Hematopoietic multipotent progenitor cell (in vitro differentiated cells): ENCODE data around the gene HSF5. TPM values are rescaled to one million over a fixed set of nuclear protein-coding genes. Genes with fewer than 3 reads are reported as not detected.
"Not testable (repeated sequence)": the region's sequence is repeated elsewhere in the genome, so short reads cannot be mapped to it uniquely, and the experiment has no call there.

Experiments
- DNase-seq, 3 donors: peaks; one replicate each; pipeline ENCODE4 v3.0.0-alpha.2; 2011 to 2015; ENCODE audit warnings: low read depth in 2 of 3, low spot score in 2 of 3
- total RNA-seq: library from RNA; depleted of rRNA; stranded (reverse); fragments of >200 nt; gene quantifications from one replicate; pipeline ENCODE4 v1.2.3, GENCODE V29; 2012

Gene HSF5
- total RNA-seq, 1 donor = 2.4 TPM

DNA sequence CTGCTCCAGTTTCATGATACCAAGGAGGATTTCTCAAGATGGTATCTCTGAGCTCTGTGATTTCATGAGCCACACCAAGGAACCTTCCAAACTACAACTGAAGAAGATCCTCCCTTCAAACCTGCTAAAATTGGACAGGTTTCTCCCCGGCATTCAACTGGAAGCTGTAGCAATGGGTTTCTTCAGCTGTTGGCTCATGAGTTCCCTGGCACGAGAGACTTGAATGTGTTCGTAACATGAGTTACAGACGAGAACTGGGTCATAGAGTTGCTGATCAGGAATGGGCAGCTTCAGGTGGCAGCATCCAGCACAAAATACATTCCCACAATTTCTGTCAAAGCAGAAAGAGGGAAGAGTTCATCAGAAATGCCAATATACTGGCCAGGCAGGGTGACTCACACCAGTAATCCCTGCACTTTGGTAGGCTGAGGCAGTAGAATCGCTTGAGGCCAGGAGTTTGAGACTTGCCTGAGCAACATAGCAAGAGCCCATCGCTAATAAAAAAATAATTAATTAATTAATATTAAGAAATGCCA lies 3.4 kb upstream of the HSF5 start:
- DNase-seq = no peak

DNA sequence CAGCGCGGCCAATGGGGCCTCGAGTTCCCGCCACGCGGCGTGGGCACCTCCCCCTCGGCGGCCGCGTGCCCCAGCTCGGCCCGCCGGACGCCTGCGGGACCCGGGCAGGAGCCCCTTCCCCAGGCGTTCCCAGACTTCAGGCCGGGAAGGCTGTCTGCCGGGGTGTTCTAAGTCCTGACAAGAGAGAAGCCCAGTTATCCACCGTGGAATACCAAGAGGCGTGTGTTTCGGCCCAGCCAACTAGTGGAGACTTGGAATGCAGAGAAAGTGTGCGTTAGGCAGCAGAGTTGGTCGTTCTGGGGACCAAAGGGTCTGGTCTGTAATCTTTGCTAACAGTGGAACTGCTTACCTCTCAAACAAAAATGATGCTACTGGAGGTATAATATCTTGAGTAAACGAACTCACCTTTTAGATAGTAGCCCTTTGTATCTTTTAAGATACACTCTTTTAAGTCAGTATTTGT lies 251 bp upstream of the HSF5 start:
- DNase-seq = no peak

DNA sequence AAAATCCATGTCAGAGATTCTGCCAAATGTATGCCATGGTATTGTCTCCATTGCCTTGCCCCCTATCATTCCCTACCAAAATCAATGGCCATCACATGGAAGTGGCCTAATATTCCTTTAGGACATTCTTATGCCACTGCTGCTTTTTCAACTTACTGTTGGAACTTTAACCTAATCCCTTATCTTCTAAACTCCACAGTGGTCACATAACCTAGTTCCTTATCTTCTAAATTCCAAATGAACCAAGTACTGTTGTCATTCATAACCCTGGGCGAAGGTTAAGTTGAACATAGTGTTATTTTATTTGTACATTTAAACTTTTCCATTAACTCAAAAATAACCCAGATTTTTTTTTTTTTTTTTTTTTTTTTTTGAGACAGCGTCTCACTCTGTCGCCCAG lies 3.6 kb downstream of the HSF5 start:
- no peak for DNase-seq

DNA sequence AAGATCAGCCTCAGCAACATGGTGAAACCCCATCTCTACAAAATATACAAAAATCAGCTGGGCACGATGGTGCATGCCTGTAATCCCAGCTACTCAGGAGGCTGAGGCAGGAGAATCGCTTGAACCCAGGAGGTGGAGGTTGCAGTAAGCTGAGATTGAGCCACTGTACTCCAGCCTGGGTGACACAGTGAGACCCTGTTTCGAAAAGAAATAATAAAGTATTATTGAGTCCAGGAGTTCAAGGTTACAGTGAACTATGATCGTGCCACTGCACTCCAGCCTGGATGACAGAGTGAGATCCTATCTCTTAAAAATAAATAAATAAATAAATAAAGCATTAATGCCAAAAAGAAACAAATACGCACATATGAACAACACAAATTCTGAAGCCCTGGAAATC lies 6.4 kb downstream of the HSF5 start:
- DNase-seq = not testable (repeated sequence)

DNA sequence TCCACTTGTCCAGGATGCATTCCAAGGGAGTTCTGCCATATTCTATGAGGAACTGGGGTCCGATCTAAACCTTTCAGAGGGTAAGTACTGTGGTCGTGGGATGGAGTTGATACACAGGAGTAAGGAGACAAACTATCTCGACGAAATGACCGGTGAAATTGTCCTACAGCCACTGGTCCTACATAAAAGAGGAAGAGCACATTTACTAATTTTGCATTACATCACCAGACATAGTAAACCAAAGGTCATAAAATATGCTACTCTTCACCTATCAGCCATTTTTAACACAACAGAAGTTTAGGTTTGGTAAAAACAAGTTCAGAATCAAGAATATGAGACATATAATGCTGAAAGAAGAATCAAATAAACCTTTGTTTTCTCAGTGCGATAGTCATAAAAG lies 8.1 kb downstream of the HSF5 start:
- DNase-seq = no peak

DNA sequence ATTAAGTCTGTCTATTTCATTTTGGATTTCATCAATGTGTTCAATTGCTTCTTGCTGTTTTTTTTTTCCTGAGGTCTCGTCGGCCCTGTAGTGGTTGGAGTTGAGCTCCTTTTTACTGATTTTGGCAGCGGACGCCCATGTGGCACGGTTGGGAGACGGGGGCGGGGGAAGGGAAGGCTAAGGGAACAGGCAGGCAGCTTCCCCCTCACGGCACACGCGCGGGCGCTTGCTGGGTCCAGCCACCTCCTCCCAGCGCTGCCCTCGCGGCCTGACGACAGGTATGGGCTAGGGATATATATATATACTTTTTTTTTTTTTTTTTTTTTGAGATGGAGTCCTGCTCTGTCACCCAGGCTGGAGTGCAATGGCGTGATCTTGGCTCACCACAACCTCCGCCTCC lies 11.4 kb downstream of the HSF5 start:
- DNase-seq = no peak

DNA sequence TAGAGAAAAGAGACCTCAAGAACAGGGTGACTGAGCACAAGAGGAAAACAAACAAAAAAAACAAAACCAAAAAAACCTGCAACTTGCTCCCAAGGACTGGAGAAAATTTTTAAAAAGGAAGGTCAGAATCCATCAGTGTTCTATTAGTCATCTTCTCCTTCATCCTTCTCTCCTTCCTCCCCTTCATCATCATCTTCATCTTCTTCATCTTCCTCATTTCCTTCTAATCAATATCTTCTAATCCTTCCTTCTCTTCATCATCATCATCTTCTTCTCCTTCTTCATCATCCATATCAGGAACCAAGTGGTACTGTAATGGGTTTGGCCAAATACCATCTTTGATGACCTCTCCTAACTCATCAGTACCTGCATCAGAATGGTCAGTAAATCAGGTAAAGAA lies 12.2 kb downstream of the HSF5 start:
- no peak for DNase-seq

DNA sequence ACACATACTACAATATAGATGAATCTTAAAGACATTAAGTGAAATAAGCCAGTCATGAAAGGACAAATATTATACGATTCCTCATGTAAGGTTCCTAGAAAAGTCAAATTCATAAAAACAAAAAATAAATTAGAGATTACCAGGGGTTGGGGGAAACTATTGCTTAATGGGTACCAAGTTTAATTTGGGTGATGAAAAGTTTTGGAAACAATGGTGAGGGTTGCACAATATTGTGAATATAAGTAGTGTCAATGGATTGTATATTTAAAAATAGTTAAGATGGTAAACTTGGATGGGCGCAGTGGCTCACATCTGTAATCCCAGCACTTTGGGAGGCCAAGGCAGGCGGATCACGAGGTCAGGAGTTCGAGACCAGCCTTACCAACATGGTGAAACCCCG lies 17.9 kb downstream of the HSF5 start:
- DNase-seq = no peak

DNA sequence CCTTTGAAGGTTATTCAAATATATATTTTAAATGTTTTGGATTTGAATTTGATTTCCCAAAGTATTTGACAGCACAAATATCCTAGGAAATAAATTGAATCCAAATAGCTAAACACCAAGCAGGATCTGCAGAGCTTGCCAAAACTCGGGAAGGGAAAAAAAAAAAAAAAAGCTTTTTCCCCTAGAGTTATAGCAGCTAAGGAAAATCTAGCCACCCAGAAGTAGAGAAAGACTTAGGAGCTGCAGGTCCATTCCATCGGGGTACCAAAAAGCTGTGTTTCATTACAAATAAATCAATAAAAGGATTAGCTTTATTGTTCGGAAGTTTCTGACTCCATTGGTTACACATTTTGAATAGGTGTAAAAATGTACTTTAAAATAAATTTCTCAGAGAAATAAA lies 19.3 kb downstream of the HSF5 start:
- no peak for DNase-seq

DNA sequence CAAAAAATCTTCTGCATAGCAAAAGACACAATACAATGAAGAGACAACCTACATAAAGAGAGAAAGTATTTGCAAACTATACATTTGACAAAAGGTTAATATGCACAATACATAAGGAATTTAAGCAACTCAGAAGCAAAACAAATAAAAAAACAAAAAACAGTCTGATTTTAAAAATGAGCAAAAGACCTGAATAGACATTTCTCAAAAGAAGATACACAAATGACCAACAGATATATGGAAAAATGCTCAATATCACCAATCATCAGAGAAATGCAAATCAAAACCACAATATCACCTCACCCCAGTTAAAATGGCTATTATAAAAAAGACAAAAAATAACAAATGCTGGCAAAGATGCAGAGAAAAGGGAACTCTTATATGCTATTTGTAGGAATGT lies 32.7 kb downstream of the HSF5 start:
- DNase-seq = no peak

DNA sequence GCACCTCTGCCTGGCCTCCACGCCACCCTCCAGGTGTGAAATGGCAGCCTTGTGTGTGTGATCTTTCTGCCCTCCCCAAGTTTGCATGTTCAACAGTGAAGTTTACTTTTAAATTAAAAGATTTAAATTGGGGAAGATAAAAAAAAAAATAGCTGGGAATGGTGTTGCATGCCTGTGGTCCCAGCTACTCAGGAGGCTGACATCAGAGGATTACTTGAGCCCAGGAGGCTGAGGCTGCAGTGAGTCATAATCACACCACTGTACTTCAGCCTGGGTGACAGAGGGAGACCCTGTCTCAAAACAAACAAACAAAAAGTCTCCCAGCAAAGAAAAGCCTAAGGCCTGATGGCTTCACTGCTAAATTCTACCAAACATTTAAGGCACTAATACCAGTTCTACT lies 35.5 kb downstream of the HSF5 start:
- DNase-seq = no peak

DNA sequence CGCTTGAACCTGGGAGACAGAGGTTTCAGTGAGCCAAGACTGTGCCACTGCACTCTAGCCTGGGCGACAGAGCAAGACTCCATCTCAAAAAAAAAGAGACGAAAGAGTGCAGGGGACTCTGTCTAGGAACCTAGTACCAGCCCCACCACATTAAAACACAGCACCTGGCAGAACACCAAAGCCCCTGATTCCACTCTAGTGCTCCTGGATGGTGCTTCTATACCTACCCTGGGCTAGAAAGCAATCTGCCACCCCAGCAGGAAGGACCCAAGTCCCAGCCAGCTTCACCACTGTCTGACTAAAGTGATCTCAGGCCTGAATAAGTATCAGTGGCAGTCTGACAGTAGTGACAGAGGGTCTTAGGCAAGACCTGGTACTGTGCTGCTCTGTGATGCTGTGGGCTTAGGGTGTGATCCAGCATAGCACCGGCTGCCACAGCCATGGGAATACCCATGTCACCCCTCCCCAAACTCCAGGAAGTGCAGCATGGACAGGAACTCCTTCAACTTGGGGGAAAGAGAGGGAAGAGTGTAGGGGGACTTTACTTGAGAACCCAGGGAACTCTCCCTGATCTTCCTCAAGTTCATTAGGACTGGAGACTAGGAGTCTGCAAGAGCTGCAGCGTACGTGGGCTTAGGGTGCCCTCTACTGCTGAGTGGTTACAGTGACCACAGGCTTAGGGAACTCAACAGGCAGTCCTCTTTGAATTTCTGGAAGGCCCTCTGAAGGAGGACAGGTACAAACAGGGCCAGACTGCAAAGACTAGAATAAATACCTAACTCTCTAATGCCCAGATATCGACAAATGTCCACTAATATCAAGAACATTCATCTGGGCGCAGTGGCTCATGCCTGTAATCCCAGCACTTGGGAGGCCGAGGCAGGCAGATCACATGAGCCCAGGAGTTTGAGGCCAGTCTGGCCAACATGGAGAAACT lies 40.9 kb downstream of the HSF5 start:
- peak; percentile 3 to 81 (median 66) for DNase-seq

DNA sequence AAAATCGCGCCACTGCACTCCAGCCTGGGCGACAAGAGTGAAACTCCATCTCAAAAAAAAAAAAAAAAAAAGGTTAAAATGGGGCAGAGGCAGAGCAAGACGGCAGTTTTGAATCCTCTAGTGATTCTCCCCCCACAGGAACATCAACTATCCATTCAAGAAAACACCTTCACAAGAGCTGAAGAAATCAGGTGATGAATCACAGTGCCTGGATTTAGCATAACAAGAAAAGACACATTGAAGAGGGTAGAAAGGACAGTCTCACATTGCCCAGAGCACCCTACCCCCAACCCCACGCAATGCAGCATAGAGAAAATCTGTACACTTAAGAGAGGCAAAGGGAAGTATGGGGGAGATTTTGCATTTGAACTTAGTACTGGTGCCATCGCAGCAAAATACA lies 42.1 kb downstream of the HSF5 start:
- no peak for DNase-seq

DNA sequence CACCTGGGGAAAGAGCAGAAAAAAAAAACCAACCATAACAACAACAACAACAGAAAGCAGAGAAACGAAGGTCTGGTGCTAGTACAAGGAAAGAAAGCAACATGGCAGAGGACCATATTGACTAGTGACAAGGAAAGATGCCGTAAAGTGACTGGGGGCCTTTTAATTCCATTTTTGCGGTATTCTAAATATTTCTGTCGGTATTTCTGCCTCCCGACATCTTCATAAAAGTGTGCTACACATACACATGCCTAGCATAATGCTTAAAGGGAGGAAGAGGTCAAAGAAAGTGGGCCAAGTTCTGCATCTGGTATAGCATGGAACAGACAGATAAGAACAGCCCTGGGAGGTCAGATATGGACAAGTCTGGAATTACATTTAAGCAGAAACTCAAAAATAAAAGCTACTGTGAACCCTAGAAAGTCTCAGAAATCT lies 51.4 kb downstream of the HSF5 start:
- DNase-seq = no peak

DNA sequence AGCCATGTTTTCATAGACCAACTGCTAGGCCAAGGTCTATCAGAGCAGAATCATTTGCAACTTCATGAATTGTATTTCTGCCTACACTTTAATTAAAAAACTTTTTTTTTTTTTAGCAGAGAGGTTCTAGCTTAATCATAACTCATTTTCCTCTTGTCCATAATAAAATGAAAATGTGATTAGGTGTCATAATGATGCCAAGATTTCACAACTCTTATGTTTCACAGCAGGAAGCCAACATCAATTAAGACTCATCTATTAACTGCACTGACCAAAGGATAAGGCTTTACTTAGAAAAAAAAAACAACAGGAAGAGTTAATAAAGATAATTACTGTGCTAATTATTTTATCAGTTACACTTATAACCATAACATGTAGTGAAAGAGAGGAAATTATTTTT lies 52.0 kb downstream of the HSF5 start:
- DNase-seq = no peak

DNA sequence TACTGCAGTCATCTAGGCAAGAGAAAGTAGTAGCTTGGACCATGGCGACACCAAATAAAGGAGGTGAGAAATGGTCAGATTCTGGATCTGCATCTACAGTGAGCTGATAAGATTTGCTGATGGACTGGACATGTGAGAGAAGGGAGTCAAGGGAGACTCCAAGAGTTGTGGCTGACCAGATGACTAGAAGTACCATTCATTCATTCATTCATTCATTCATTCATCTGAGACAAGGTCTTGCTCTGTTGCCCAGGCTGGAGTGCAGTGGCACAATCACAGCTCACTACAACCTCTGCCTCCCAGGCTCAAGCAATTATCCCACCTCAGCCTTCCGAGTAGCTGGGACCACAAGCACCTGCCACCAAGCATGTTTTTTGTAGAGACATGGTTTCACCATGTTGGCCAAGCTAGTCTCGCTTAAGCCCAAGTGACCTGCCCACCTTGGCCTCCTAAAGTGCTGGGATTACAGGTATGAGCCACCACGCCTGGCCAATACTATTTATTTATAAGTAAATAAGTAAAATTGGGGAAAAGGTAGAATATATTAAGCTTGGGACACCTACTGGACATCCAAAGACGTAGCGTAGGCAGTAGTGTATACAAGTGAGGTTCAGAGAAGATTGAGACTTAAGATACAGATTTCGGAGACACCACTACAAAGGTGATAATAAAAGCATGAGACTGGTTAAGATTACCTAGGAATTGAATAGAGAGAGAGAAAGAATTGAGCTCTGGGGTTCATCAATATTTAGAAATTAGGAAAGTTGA lies 55.2 kb downstream of the HSF5 start:
- no peak for DNase-seq

DNA sequence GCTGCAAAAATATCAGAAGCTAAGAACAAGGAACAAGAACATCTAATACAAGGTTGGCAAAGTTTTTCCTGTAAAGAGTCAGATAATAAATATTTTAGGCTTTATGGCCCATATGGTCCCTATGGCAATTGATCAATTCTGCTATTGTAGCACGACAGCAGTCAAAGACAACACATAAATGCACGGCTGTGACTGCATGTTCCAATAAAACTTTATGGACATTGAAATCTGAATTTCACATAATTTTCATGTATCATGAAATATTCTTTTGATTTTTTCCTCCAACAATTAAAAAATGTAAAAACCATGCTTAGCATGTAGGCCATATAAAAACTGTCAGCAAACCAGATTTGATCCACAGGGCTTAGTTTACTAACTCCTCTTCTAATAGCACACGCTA lies 60.4 kb downstream of the HSF5 start:
- no peak for DNase-seq

DNA sequence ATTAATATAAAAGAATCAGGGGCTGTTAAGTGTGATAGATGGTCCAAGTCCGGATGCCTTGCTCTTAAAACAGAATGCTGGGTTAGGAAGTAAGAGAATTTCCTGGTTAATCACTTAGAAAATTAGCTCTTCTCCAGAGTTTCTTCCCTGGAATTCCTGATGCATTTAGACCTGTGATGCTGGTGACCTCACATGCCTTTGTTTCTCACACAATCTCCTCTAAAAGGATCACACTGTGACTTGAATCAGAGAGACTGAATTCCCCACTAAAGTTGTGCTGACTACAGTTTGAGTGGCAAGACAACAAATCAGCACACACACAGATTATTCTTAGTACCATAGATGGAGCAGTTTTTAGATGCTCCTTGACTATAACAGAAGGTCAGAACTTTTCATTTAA lies 66.5 kb downstream of the HSF5 start:
- no peak for DNase-seq

DNA sequence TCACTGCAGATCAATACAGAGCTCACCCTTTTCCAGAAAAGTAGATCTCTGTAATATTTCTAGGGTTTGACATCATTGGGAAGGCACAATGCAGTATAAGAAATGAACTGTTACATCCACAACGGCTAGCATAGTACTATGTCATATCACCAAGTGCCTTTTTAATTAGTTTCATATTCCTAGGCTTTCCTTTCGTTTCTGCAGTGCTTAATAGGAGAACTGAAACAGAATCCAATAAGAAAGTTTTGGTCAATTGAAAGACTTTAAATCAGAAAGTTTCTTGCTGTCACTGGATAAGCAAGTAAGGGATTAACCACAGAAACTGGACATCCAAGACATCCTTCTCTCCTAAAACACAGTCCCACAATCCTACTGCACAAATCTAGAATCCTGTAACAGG lies 67.4 kb downstream of the HSF5 start:
- no peak for DNase-seq

DNA sequence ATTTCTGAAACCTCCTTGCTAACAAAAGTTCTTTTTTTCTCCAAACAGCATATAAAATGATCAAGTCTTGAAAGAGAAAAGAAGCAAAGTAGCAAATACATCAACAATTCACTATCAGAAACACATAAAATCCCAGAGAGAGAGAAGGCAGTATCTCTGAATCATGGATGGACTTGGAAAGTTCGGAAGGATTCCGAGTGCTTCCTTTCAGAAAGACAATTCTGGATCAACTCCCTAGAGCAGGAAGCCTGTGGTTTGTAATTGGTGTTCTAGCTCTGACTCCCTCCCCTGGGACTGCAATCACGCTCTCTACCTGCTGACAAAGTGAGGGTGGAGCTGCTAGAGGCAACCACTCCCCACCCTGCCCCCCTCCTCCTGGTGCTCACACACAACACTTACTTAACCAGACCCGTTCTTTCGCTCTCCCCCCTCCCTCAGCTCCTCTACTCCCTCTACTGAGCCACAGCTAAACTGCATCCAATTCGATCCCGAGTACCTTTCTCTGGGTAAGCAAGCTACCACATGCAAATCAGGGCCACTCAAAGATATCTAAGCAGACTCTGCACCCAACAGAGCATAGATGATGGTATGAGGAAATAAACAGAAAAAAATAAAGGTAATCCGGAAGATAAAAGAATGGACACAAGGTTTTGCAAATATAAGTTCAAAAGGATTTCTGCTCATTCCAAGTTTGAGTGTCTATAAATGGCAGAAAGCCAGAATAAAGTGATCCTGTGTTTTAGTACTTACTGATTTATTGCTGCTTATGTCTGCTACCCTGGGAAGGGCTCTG lies 70.7 kb downstream of the HSF5 start, which contains the start of gene RNF43:
Gene RNF43 (minus strand): TSS at position 235 of the 793 bp plus-strand sequence. CDS start 1,957 bp downstream, outside the sequence.
- peak; percentile 59 to 93 (median 89) for DNase-seq

DNA sequence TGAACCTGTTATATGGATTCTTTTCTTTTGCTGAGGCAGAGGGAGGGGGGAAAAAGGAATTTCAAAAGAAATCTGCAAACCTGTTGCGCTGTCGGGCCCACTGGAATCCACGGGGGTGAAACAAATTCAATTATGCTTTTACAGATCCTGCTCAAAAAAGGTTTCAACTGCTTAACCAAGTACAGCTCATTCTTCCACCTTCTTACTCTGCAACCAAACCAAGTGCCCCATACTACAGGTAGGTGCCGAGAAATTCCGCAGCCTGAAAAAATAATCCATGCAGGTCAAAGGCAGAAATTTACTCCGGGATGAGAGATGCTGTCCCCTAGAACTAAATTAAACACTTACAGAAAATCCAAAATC lies 71.3 kb downstream of the HSF5 start:
- DNase-seq = no peak
